Inflammatory macrophage (primary cell): Measurements from ENCODE around the gene PLEKHA7.
A peak's percentile ranks its signal among the peaks of the same experiment; 100 is the strongest.
"Not testable (repeated sequence)": the region's sequence is repeated elsewhere in the genome, so short reads cannot be mapped to it uniquely, and the experiment has no call there.

Experiments used
- DNase-seq, 2 donors: peaks; one replicate each; pipeline ENCODE4 v3.0.0-alpha.2; 2020 to 2022
- total RNA-seq, 18 experiments: gene quantifications; one replicate each; lab custom pipeline; 2026; ENCODE audit warnings: mixed read lengths in 6 of 18, inconsistent platforms in 2 of 18; lab: John Stamatoyannopoulos, UW

PLEKHA7 gene
- 0.32 to 5.8 (median 1.4) reads per million in 18 experiments for total RNA-seq

- DNase-seq: no peak
Observed at GRCh38 chr11:17014321-17014832, at the start of gene PLEKHA7. Gene PLEKHA7, minus strand, starts transcription at chr11:17014414. Its CDS starts 13 bp downstream, at chr11:17014401.

GRCh38 chr11:17063171-17064002, 49.2 kb upstream of the PLEKHA7 start:
- DNase-seq: peak; percentile 26 to 54

DNA sequence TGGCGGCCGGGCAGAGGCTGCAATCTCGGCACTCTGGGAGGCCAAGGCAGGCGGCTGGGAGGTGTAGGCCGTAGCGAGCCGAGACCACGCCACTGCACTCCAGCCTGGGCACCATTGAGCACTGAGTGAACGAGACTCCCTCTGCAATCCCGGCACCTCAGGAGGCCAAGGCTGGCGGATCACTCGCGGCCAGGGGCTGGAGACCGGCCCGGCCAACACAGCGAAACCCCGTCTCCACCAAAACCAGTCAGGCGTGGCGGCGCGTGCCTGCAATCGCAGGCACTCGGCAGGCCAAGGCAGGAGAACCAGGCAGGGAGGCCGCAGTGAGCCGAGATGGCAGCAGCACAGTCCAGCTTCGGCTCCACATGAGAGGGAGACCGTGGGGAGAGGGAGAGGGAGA, 36.9 kb upstream of the PLEKHA7 start:
- not testable (repeated sequence) for DNase-seq

DNA sequence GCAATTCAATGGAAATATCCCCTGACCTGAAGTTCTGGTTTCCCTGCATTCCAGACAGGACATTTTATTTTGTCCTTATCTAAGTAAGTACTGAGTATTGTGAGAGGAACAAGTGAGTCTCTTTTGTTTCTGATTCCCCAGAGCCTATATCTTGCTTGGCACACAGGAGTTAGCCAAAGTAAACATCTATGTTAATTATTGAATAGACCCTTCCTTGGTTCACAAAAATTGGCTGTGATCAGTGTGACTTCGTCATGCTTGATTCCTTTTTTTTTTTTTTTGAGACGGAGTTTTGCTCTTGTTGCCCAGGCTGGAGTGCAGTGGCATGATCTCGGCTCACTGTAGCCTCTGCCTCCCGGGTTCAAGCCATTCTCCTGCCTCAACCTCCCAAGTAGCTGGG, 34.3 kb upstream of the PLEKHA7 start:
- not testable (repeated sequence) for DNase-seq

DNA sequence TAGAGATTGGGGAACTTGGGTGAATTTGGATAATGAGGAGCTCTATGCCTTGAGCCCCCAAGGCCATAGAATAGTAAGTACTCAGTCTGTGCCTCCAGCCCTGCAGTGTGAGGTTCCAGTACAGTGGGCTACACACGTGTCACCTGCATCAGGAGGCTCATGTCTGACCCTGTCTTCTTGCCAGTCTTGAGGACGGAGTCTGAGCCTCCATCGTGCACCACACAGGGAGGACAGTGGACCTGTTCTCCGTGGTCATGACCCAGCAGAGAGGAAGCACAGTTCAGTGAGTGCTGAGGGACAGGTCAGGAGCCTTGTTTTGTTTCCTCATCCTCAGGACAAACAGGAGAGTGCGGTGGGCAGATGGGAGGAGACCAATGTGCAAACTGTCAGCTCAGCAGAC, 32.5 kb upstream of the PLEKHA7 start:
- DNase-seq: no peak

GRCh38 chr11:17036666-17037658, 22.7 kb upstream of the PLEKHA7 start:
- DNase-seq: no peak

DNA sequence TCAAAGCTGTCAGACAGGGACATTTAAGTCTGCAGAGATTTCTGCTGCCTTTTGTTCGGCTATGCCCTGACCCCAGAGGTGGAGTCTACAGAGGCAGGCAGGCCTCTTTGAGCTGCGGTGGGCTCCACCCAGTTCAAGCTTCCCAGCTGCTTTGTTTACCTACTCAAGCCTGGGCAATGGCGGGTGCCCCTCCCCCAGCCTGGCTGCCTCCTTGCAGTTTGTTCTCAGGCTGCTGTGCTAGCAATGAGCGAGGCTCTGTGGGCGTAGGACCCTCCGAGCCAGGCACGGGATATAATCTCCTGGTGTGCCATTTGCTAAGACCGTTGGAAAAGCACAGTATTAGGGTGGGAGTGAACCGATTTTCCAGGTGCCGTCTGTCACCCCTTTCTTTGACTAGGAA, 19.8 kb upstream of the PLEKHA7 start:
- not testable (repeated sequence) for DNase-seq

- DNase-seq: no peak
Observed at GRCh38 chr11:17026487-17027082, 12.4 kb upstream of the PLEKHA7 start.

DNA sequence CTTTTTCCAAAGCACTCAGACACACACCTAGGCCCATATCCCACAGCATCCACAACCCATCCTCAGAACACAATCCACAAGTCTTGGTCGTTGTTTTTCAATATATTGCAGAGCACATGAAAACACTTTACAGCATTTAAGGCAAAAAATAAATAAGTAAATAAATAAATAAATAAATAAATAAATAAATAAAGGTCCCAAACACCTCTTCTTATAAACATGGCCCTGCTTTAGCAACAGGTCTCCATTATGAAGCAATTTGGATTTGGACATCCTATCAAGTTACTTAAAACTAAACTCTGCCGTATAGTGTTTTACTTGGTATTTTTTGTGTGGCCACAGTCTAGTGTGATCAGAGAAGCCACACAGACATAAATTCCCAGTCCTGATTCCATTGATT, 10.7 kb upstream of the PLEKHA7 start:
- no peak for DNase-seq

DNA sequence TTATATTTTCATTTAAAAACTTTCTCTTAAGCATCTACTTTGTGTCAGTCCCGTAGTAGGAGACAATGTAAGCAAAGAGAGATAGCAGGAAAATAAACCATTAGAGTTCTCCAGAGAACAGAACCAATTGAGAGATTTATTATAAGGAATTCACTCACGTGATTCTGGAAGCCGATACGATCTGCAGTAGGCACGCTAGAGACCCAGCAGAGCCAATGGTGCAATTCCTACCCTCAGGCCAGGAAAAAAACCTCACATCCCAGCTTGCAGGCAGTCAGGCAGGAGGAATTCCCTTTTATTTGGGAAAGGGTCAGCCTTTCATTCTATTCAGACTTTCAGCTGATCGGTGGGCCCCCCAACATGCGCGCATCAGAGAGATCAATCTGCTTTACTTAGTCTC, 7.3 kb upstream of the PLEKHA7 start:
- no peak for DNase-seq

DNA sequence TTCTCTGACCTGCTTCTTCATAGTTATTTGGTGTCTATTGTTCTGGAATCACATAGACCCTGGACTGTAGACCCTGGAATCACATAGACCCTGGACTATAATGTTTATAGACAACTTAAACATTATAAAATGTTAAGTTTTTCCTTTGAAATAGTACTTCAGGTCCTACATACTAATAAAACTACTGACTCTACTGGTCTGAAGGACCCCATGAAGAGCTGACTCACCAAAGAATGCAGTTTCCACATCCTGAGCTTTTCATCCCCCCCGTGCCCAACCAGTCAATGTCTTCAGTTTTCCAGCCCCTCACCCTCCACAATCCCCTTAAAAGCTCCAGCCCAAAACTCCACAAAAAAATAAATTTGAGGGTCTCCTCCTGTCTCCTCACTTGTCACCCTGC, 6.6 kb upstream of the PLEKHA7 start:
- DNase-seq: no peak

- no peak for DNase-seq
Observed at GRCh38 chr11:17019232-17019631, 5.0 kb upstream of the PLEKHA7 start.

- DNase-seq: no peak
Observed at GRCh38 chr11:17015627-17016126, 1.5 kb upstream of the PLEKHA7 start.

- peak in 1 of 2 donors; percentile 2 for DNase-seq
Observed at GRCh38 chr11:17014833-17015626, 816 bp upstream of the PLEKHA7 start.

DNA sequence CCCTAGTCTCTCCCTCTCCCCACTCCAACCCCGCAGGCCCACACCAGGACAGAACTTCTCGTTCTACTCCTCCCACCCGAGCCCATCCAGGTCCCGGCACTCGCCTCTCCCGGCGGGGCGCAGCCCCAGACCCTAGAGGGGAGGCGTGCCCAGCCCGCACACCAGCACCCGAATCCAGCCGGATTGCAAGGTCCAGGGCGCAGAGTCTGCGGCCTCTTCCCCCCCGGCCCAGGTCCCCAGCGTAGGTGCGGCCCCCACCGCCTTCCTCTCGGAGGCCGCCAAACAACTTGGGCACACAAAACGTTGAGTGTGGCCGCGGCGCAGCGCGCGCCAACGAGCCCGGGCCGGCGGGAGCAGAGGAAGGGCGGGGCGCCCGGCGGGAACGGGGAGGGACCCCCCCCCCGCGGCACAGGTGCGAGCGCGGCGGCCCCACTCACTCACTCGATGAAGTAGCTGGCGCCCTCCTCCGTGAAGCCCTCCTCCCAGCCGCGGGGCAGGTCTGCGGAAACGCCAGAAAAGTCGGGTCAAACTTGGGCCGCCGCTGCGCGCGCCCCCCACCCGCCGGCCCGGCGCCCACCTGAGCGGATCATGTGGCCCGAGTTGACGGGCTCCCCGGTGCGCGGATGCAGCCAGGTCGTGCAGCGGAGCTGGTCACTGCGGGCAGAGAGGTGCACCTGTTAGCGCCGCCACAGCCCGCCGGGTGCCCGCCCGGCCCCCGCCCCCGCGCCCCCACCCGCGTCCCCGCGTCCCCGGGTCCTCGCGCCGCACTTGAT, 480 bp downstream of the PLEKHA7 start:
- DNase-seq: no peak

DNA sequence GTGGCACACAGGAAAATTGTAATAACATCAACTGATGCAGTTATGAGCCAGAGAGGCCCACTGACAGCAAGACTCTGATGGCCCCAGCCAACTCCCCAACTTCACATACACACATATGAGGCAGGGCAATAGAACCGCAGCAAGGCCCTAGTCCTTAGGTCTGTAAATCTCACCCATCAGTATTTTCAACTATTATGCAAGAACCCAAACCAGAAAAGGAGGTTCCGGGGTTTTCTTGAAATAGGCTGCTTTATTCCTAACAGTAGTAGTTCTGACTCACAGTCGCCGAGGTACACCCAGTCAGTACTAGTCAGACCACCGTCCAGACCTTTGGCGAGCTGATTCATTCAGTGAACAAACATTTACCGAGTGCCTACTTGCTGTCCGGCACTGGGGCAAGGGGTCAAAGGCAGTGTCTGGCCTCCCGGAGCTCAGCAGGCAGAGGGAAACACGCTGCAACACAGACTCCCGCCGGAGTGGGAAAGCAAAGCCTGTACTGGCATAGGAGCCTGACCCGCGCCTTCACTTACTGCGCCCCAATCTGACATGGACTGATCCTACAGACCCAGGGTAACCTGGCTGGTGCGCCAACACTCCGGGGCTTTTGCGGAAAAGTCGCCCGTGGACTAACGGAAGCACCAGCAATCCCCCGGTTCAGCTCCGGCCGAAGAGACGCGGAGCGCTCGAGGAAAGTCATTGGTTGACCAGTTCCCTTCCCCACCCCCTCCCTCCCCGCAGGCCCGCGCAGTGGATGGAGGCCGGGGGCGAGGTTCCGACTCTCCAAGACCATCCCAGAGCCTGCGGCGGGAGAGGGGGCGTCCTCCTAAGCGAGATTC, 1.3 kb downstream of the PLEKHA7 start:
- no peak for DNase-seq

DNA sequence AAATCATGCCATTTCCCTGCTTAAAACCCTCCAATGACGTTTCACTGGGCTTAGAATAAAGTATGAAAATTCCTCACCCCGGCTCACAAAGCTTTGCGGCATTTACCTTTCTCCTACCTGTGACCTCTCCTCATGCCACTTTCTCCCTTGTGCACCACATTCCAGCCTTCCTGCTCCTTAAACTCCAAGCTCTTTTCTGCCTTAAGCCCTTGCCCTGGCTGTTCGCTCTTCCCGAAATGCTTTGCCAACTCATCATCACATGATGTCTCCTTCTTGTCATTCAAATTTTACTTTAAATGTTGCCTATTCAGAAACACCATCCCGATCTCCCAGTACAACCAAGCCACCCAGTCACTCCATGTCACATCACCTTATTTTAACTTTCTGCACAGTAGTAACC, 2.0 kb downstream of the PLEKHA7 start:
- DNase-seq: no peak

GRCh38 chr11:17010851-17011420, 3.3 kb downstream of the PLEKHA7 start:
- no peak for DNase-seq

GRCh38 chr11:17008099-17008498, 6.1 kb downstream of the PLEKHA7 start:
- DNase-seq: no peak
